ENCODE results near the gene SYCP1.

Gene SYCP1

GRCh38 chr1:114861384-114861783 lies 6.7 kb downstream of the SYCP1 start:
- no peak for DNase-seq (ENCODE audit: low read depth in 1 of 2, low spot score in 1 of 2)
- TF ChIP-seq CTCF (IDR thresholded peaks at IDR 0.05; ENCODE audit: insufficient read depth, low read length): no peak
- no peak for TF ChIP-seq SPI1 (IDR thresholded peaks at IDR 0.05; ENCODE audit: borderline replicate concordance, low read depth)
- TF ChIP-seq REST (IDR thresholded peaks at IDR 0.05; ENCODE audit: insufficient replicate concordance, low read depth): no peak
- TF ChIP-seq POLR2AphosphoS5 (IDR thresholded peaks at IDR 0.05; ENCODE audit: low read depth): no peak
- TF ChIP-seq GABPA (IDR thresholded peaks at IDR 0.05; ENCODE audit: low read depth): no peak
- H3K4me3 ChIP-seq (replicated peaks; ENCODE audit: insufficient read depth, low read length): no peak overlapping the region
- H3K27me3 ChIP-seq (ENCODE audit: insufficient read depth, poor library complexity, severe bottlenecking): peaks cover 6% of the 10 kb centered on the region
- no peak overlapping the region for H3K27ac ChIP-seq (replicated peaks)

- no peak overlapping the region for H3K27ac ChIP-seq (replicated peaks)
- no peak overlapping the region for H3K4me3 ChIP-seq (replicated peaks; ENCODE audit: insufficient read depth, low read length)
- DNase-seq (ENCODE audit: low read depth in 1 of 2, low spot score in 1 of 2): no peak
- TF ChIP-seq GABPA (IDR thresholded peaks at IDR 0.05; ENCODE audit: low read depth): no peak
- no peak for TF ChIP-seq SPI1 (IDR thresholded peaks at IDR 0.05; ENCODE audit: borderline replicate concordance, low read depth)
- no peak for TF ChIP-seq POLR2AphosphoS5 (IDR thresholded peaks at IDR 0.05; ENCODE audit: low read depth)
- peaks cover 2% of the 10 kb centered on the region for H3K27me3 ChIP-seq (ENCODE audit: insufficient read depth, poor library complexity, severe bottlenecking)
Measured at GRCh38 chr1:114892194-114892918, 37.7 kb downstream of the SYCP1 start.

DNA sequence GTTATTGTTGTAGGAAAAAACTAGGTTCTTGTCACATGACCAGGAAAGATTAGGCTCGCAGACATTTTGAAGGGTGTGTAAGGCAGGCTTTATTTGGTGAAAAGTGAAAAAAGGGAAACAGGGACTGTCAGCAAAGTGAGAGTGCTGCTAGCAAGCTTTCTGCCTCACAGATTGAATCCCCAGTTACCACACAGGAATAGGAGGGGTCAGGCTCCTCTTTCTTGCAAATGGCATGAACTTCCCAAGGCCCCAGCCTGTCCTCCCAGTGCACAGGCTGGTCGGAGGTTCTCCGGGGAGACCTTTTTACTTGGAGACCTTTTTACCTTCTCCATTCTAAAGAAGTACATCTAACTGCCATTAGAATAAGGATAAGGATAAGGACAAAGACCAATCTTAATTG lies 42.1 kb downstream of the SYCP1 start:
- H3K27me3 ChIP-seq (ENCODE audit: insufficient read depth, poor library complexity, severe bottlenecking): no peaks in the 10 kb centered on the region
- H3K4me3 ChIP-seq (replicated peaks; ENCODE audit: insufficient read depth, low read length): no peak overlapping the region
- no peak for DNase-seq (ENCODE audit: low read depth in 1 of 2, low spot score in 1 of 2)
- H3K27ac ChIP-seq (replicated peaks): no peak overlapping the region
- no peak for TF ChIP-seq REST (IDR thresholded peaks at IDR 0.05; ENCODE audit: insufficient replicate concordance, low read depth)
- no peak for TF ChIP-seq POLR2AphosphoS5 (IDR thresholded peaks at IDR 0.05; ENCODE audit: low read depth)
- TF ChIP-seq CTCF (IDR thresholded peaks at IDR 0.05; ENCODE audit: insufficient read depth, low read length): no peak
- TF ChIP-seq SPI1 (IDR thresholded peaks at IDR 0.05; ENCODE audit: borderline replicate concordance, low read depth): no peak
- TF ChIP-seq GABPA (IDR thresholded peaks at IDR 0.05; ENCODE audit: low read depth): no peak

- H3K4me3 ChIP-seq (replicated peaks; ENCODE audit: insufficient read depth, low read length): no peak overlapping the region
- no peak overlapping the region for H3K27ac ChIP-seq (replicated peaks)
- no peak for DNase-seq (ENCODE audit: low read depth in 1 of 2, low spot score in 1 of 2)
- TF ChIP-seq GABPA (IDR thresholded peaks at IDR 0.05; ENCODE audit: low read depth): no peak
- TF ChIP-seq CTCF (IDR thresholded peaks at IDR 0.05; ENCODE audit: insufficient read depth, low read length): no peak
- no peaks in the 10 kb centered on the region for H3K27me3 ChIP-seq (ENCODE audit: insufficient read depth, poor library complexity, severe bottlenecking)
Measured at GRCh38 chr1:114901814-114902213, 47.2 kb downstream of the SYCP1 start.
